ENCODE data around the gene C1RL.
"Not testable (repeated sequence)": the region's sequence is repeated elsewhere in the genome, so short reads cannot be mapped to it uniquely, and the experiment has no call there.

The C1RL gene

GRCh38 chr12:7060353-7060954, 48.6 kb downstream of the C1RL start, which contains the start of gene C1S:
Gene C1S (plus strand): TSS chr12:7060718. CDS start chr12:7061913, 1,195 bp downstream.
- DNase-seq = no peak

DNA sequence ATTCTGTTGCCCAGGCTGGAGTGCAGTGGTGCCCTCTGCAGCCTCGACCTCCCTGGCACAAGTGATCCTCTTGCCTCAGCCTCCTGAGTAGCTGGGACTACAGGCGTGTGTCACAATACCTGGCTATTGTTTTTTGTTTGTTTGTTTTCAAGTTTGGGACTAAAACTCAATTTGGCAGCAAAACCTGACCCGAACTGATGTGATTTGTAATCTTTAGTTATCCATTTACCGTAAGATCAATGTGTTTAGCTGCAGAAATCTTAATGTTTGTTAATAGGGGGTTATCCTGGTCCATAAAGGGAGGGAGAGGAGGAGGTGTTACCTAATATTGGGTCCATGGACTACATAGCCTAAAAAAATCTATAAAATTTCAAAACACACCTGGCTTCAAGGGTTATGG, 49.2 kb downstream of the C1RL start:
- no peak for DNase-seq

- no peak for DNase-seq
These were observed 50.1 kb downstream of the C1RL start for GRCh38 chr12:7058850-7059395.

- DNase-seq = no peak
These were observed 50.7 kb downstream of the C1RL start for GRCh38 chr12:7058163-7058845.

DNA sequence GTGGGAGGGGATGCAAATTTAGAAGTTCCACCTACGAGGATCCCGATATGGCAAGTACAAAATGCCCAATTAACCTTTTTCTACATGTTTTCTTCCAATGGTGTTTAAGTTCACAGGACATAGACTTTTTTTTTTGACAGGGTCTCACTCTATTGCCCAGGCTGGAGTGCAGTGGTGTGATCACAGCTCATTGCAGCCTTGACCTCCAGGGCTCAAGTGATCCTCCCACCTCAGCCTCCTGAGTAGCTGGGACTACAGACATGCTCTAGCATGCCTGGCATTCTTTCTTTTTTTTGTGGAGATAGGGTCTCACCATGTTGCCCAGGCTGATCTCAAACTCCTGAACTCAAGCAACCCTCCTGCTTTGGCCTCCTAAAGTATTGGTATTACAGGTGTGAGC, 53.3 kb downstream of the C1RL start:
- not testable (repeated sequence) for DNase-seq

GRCh38 chr12:7054925-7055324, 54.1 kb downstream of the C1RL start:
- no peak for DNase-seq

GRCh38 chr12:7049973-7050372, 59.0 kb downstream of the C1RL start:
- DNase-seq = not testable (repeated sequence)

DNA sequence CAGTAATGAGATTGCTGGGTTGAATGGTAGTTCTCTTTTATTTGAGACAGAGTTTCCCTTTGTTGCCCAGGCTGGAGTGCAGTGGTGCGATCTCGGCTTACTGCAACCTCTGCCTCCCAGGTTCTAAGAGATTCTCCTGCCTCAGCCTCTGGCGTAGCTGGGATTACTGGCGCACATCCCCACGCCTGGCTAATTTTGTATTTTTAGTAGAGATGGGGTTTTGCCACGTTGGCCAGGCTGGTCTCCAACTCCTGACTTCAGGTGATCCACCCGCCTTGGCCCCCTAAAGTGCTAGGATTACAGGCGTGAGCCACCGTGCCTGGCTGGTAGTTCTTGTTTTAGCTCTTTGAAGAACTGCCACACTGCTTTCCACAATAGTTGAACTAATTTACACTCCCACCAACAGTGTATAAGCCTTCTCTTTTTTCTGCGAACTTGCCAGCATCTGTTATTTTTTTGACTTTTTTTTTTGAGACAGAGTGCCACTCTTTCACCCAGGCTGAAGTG, 59.5 kb downstream of the C1RL start:
- not testable (repeated sequence) for DNase-seq

DNA sequence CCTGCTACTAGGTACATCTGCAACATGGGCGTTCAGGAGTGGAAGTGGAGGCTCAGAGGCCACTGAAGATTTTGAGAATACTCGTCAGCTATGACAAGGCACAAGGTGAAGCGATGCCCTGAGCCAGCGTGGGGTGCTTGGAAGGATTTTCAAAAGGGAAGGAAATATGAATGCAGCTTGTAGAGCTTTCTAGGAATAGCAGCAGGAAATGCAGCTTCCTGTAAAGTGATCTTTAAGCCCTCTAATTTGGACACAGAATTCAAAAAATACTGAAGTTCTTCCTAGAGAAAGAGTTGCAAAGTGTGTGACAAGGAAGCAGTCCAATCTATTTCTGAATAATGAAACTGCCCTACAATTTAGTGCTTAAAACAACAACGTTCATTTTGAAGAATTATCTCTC, 61.7 kb downstream of the C1RL start:
- DNase-seq = no peak

DNA sequence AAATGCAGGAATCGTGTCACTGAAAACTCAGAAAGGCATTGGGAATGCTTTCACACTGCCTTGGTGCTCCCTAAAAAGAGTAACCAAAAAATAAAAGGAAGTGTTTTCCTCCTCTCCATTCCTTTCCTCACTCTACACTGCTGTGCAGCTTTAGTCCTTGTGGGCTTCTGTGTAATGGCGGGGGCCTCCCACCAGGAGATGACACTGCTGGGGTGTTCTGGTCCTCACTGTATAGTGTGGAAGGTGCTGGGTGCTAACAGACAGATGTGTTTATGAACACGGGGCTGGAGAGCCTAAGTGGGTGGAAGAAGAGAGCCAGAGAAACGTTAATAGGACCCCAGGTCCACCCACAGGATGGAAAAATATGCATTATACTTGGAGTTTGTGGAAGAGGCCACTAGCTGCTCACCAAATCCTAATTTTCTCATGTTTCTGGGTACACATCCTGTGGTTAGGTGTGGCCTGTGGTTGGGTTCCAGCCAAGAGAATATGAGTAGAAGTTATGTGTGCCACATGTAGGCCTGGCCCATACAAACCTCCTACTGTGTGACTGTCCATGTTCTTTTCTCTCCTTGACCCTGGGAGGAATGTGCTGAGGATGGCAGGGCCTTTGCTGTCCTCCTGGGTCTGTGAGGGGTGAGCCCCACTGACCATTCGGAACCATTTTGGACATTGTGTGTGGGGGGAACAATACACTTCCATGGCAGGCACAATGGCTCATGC, 62.5 kb downstream of the C1RL start:
- no peak for DNase-seq

- DNase-seq = no peak
These were observed 63.1 kb downstream of the C1RL start for GRCh38 chr12:7045913-7046312.
